Naive B cell (primary cell): Measurements from ENCODE around the gene GNG14. TPM values are rescaled to one million over a fixed set of nuclear protein-coding genes. Genes with fewer than 3 reads are reported as not detected.
"Not testable (repeated sequence)": the region's sequence is repeated elsewhere in the genome, so short reads cannot be mapped to it uniquely, and the experiment has no call there.

Experiments used
- ATAC-seq, 2 donors: fragments of 150-1000 bp; cut with Tn5 transposase; 2 replicates each; pipeline ENCODE4 v1.10.0; 2021; ENCODE audit warnings: low read depth in 2 of 2, mild to moderate bottlenecking in 2 of 2, moderate library complexity in 2 of 2
- DNase-seq: peaks from one replicate; pipeline ENCODE4 v3.0.0; 2022
- H3K27ac Mint-ChIP-seq, 6 donors: one replicate each; pipeline ENCODE4 v1.8.0; 2020 to 2022; ENCODE audit warnings: mild to moderate bottlenecking in 6 of 6, mixed read lengths in 6 of 6, moderate library complexity in 5 of 6, inconsistent platforms in 2 of 6
- H3K27me3 Mint-ChIP-seq, 3 donors: one replicate each; pipeline ENCODE4 v1.8.0; 2021 to 2022; ENCODE audit warnings: mixed read lengths in 3 of 3, mild to moderate bottlenecking in 1 of 3
- H3K36me3 Mint-ChIP-seq, 2 donors: one replicate each; pipeline ENCODE4 v1.8.0; 2020 to 2022; ENCODE audit warnings: mixed read lengths in 2 of 2, inconsistent platforms in 1 of 2, mild to moderate bottlenecking in 1 of 2
- H3K4me1 Mint-ChIP-seq, 3 donors: one replicate each; pipeline ENCODE4 v1.8.0; 2020 to 2022; ENCODE audit warnings: mixed read lengths in 3 of 3, inconsistent platforms in 1 of 3, mild to moderate bottlenecking in 1 of 3, moderate library complexity in 1 of 3
- H3K4me3 Mint-ChIP-seq, 8 donors: one replicate each; pipeline ENCODE4 v1.8.0; 2020 to 2022; ENCODE audit warnings: mild to moderate bottlenecking in 8 of 8, mixed read lengths in 8 of 8, moderate library complexity in 8 of 8, inconsistent platforms in 2 of 8
- H3K9me3 Mint-ChIP-seq, 7 donors: one replicate each; pipeline ENCODE4 v1.8.0; 2020 to 2022; ENCODE audit warnings: mixed read lengths in 7 of 7, mild to moderate bottlenecking in 5 of 7, inconsistent platforms in 2 of 7, moderate library complexity in 1 of 7
- polyA plus RNA-seq, 6 donors: library from polyadenylated mRNA; unstranded; fragments of 300-500 nt; fragmentation: Illumina TruSeq; gene quantifications; one replicate each; pipeline ENCODE4 v1.2.3, GENCODE V29; 2021; ENCODE audit warnings: low read depth in 6 of 6

The GNG14 gene
- polyA plus RNA-seq, 6 donors from 2014 or later: not detected

DNA sequence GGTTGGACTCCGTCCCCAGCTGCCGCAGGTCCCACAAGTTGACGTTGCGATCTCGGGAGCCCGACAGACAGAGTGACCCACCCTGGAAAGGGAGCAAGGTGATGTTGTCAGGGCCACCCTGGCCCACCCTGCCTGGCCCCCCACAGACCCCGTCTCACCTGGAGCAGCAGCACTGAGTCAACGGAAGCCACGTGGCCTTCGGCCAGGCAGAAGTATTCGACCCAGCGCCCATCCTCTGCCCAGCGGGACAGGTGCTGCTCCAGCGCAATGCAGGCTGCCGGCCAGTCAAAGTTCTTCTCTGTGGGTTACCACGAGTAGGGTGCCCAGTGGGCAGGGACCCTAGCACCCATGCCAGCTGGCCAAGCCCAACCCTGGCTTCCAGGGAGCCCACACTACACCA lies 6.8 kb downstream of the GNG14 start:
- Mint-ChIP-seq H3K4me3 (peak overlapping the region in 3 of 8 donors; percentile 16 to 95 (median 64)), H3K27ac (no peak overlapping the region), H3K9me3 (no peaks in the 10 kb centered on the region), H3K4me1 (peaks cover 4 to 12% (median 5%) of the 10 kb centered on the region in 3 donors), H3K36me3 (no peaks in the 10 kb centered on the region), H3K27me3 (no peaks in the 10 kb centered on the region)
- ATAC-seq (no peak), DNase-seq (no peak)

DNA sequence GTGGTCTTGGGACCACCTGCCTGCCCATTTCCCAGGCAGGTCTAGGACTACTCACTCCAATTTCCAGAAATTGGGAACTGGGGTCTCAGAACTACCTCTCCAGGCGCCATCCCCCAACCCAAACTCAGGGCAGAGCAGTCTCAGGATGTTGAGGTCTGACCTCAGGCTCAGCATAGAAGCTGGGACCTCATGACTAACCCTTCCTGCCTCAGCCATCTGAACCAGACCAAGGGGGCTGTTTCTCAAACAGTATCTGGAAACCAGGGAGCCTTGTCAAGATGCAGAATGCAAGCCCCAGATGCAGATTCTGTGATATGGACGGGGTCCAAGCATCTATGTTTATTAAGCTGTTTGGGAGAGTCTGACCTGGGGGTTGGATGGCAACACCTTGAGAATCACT lies 7.3 kb downstream of the GNG14 start:
- DNase-seq (no peak), ATAC-seq (no peak)
- Mint-ChIP-seq H3K4me1 (peaks cover 4 to 12% (median 5%) of the 10 kb centered on the region in 3 donors), H3K4me3 (peak overlapping the region in 7 of 8 donors; percentile 6 to 95 (median 64)), H3K27me3 (no peaks in the 10 kb centered on the region), H3K36me3 (no peaks in the 10 kb centered on the region), H3K27ac (no peak overlapping the region), H3K9me3 (no peaks in the 10 kb centered on the region)

DNA sequence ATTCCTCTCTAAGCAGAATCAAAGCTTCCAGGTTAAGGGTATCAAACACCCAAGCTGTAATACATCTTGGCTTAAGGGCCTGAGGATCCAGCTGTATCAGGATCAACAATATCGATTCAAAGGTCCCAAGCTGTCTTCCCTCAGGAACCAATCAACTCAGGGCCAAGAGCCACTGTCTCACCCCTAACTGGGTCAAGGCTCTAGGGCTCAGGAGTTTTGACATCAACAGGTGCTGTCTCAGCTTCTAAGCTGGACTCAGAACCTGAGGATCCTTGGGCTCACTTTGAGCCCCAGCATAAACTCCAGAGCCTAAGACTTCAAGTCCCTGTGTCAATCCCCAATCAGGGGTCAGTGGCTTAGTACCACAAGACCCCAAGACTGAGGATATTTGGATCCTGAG lies 7.7 kb downstream of the GNG14 start:
- Mint-ChIP-seq H3K4me1 (peaks cover 4 to 12% (median 5%) of the 10 kb centered on the region in 3 donors), H3K9me3 (no peaks in the 10 kb centered on the region), H3K27ac (peak overlapping the region in 3 of 6 donors; percentile 49 to 78 (median 70))

DNA sequence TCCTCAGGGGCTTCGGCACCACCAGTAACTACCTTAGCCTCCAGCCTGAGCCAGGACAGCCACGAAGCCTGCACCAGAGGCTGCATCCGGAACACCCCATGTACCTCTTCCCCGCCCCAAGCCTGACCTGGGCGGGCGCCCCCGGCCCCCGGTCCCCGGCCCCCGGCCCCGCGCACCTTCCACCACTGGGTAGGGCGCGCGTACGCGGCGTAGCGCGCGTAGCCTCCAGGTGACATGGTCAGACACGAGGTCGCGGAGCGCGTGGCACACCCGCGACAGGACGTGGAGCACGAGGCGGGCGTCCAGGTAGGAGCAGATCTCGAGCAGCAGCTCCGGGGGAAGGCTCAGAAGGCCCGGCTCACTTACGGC lies 8.2 kb downstream of the GNG14 start:
- ATAC-seq: peak in 1 of 2 donors; percentile 1
- DNase-seq: no peak
- no peaks in the 10 kb centered on the region for H3K36me3 Mint-ChIP-seq
- H3K27ac Mint-ChIP-seq: peak overlapping the region in 5 of 6 donors; percentile 49 to 97 (median 97)
- H3K4me1 Mint-ChIP-seq: peaks cover 4 to 12% (median 5%) of the 10 kb centered on the region in 3 donors
- no peaks in the 10 kb centered on the region for H3K27me3 Mint-ChIP-seq
- H3K4me3 Mint-ChIP-seq: peak overlapping the region; percentile 84 to 97 (median 94)
- H3K9me3 Mint-ChIP-seq: no peaks in the 10 kb centered on the region

More for the DNA sequence above, 7.7 kb downstream of the GNG14 start:
- Mint-ChIP-seq H3K27me3 (no peaks in the 10 kb centered on the region), H3K4me3 (peak overlapping the region; percentile 64 to 95 (median 90)), H3K36me3 (no peaks in the 10 kb centered on the region)
- no peak for DNase-seq
- ATAC-seq: no peak

DNA sequence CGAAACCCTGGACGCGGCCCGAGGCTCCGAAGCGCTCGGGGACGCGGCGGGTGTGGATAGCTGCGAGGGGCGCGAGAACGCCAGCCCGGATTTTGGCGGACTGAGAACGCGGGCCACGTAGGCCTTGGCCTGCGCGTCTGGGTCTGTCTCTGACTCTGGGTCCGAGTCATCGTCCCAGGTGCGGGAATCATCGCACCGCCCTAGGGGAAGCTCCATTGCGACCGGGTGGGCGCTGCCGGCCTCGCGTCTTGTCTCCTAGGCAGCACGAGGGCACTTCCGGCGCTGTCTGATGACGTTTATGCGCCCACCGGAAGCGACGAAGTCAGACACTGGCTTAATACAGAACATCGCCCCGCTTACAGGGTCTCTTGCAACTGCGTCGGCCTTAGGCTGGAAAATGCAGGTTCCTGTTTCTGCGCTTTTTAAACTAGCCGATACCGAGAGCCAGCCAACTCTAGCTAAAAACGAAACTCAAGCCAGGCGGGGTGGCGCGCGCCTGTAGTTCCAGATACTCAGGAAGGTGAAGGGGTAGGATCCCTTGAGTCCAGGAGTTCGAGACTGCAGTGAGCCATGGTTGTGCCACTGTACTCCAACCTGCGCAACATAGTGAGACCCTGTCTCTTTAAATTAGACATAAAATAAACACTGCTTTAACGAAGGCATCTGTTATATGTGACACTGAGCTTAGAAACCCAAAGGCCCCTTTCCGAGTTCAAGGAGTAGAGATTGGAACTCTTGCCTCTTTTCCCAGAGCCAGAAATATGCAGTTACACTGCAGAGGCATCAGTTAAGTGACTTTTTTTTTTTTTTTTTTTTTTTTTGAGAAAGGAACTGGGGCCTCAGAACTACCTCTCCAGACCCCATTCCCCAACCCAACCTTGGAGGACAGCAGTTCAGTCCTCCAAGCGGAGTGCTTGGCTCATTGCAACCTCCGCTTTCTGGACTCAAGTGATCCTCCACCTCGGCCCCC lies 8.9 kb downstream of the GNG14 start, which contains the start of gene FBXW9:
Gene FBXW9, minus strand, starts transcription at position 266 of the 970 bp plus-strand sequence. Its CDS starts 50 bp downstream, at position 216.
- no peaks in the 10 kb centered on the region for H3K9me3 Mint-ChIP-seq
- no peaks in the 10 kb centered on the region for H3K27me3 Mint-ChIP-seq
- peaks cover 4 to 12% (median 5%) of the 10 kb centered on the region in 3 donors for H3K4me1 Mint-ChIP-seq
- ATAC-seq: peak; percentile 93 to 95
- peak within 1 kb of the TSS; percentile 84 to 97 (median 94) for H3K4me3 Mint-ChIP-seq
- DNase-seq: peak; percentile 93
- peak within 1 kb of the TSS; percentile 94 to 98 (median 97) for H3K27ac Mint-ChIP-seq
- H3K36me3 Mint-ChIP-seq: no peaks in the 10 kb centered on the region

DNA sequence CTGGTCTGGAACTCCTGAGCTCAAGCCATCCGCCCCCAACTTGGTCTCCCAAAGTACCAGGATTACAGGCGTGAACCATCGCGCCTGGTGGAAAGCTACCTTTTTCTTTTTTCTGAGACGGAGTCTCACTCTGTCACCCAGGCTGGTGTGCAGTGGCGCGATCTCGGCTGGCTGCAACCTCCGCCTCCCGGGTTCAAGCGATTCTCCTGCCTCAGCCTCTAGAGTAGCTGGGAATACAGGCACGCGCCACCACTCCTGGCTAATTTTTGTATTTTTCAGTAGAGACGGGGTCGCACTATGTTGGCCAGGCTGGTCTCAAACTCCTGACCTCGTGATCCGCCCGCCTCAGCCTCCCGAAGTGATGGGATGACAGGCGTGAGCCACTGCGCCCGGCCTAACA lies 9.6 kb downstream of the GNG14 start:
- H3K4me3 Mint-ChIP-seq: peak overlapping the region; percentile 9 to 97 (median 41)
- not testable (repeated sequence) for H3K9me3 Mint-ChIP-seq, H3K36me3 Mint-ChIP-seq, H3K27me3 Mint-ChIP-seq, DNase-seq, ATAC-seq
- H3K4me1 Mint-ChIP-seq: peaks cover 4 to 12% (median 5%) of the 10 kb centered on the region in 3 donors
- H3K27ac Mint-ChIP-seq: peak overlapping the region in 5 of 6 donors; percentile 75 to 98 (median 96)

DNA sequence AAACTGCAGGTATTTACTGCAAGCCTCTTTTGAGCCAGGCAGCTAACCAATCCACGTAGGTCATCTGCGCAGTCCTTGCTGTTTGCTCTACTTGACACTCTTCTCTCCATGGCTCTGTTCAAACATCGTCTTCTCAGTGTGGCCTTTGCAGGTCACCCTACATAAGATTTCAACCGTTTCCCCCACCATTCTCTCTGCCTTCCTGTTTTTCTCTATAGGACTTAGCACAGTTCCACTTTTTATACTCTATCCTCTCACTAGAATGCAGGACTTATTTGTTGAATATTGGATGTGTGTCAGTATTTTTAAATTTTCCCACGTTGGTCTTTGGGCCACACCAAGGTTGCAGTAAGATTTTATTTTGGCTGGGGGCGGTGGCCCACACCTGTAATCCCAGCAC lies 10.3 kb downstream of the GNG14 start:
- peak overlapping the region; percentile 52 to 87 (median 74) for H3K4me3 Mint-ChIP-seq
- H3K27ac Mint-ChIP-seq: peak overlapping the region in 5 of 6 donors; percentile 41 to 98 (median 71)
- no peaks in the 10 kb centered on the region for H3K27me3 Mint-ChIP-seq
- peaks cover 4 to 12% (median 5%) of the 10 kb centered on the region in 3 donors for H3K4me1 Mint-ChIP-seq
- no peak for DNase-seq
- H3K36me3 Mint-ChIP-seq: peaks cover 0 to 2% of the 10 kb centered on the region in 2 donors
- H3K9me3 Mint-ChIP-seq: no peaks in the 10 kb centered on the region
- no peak for ATAC-seq

DNA sequence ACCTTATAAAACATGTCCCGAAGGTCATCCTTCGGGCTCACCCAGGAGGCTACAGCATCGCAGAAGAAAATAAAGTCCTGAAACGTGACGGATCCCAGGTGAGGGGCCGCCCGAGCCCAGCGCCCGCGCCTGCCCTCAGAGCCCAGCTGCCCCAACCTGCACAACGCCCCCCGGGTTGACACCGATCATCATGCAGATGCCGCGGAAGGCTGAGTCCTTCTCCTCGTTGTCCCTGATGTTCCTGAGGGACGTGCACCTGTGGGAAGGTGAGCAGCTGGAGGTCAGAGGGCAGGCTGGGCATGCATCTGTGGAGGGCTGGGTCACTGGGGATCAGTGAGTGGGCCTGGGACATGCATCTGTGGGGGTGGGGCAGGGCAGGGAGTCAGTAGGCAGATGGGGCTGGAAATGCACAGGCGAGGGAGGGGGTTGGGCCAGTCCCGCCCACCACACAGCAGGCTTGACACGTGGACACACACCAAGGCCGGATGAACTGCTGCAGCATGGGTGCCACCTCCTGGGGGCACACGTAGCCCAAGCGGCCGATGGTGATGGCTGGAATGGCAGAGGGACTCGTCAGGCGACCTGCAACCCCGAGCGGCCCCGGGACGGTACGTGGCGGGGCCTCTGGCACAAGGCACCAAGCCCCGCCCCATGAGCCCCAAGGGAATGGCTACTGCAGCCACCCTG lies 13.9 kb downstream of the GNG14 start:
- Mint-ChIP-seq H3K27me3 (no peaks in the 10 kb centered on the region), H3K4me1 (peaks cover 1 to 4% (median 4%) of the 10 kb centered on the region in 3 donors), H3K36me3 (peaks cover 0 to 10% of the 10 kb centered on the region in 2 donors), H3K9me3 (no peaks in the 10 kb centered on the region), H3K27ac (no peak overlapping the region), H3K4me3 (peak overlapping the region in 2 of 8 donors; percentile 37 to 61)
- ATAC-seq (no peak), DNase-seq (no peak)

DNA sequence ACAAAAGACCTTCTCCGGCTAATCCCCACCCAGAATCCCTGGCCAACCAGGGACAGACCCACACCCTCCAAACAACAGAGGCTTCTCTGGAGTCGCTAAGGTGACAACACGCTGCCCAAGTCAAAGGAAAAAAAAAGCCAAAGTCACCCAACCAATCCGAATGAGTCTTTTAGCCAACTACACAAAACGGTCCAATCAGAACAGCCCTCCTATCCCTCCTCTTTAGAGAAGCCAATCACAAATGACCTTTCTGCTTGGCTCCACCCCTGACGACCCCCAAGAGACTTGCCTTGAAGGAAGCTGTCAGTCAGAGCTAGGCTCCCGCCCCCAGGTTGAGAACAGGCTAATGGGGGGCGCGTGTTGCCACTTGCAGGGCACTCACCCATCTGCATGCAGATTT lies 15.2 kb downstream of the GNG14 start:
- Mint-ChIP-seq H3K36me3 (peaks cover 0 to 10% of the 10 kb centered on the region in 2 donors), H3K27ac (peak overlapping the region in 1 of 6 donors; percentile 44), H3K4me1 (peaks cover 0 to 3% (median 2%) of the 10 kb centered on the region in 3 donors), H3K4me3 (no peak overlapping the region), H3K9me3 (no peaks in the 10 kb centered on the region), H3K27me3 (no peaks in the 10 kb centered on the region)
- ATAC-seq (peak in 1 of 2 donors; percentile 45), DNase-seq (no peak)

DNA sequence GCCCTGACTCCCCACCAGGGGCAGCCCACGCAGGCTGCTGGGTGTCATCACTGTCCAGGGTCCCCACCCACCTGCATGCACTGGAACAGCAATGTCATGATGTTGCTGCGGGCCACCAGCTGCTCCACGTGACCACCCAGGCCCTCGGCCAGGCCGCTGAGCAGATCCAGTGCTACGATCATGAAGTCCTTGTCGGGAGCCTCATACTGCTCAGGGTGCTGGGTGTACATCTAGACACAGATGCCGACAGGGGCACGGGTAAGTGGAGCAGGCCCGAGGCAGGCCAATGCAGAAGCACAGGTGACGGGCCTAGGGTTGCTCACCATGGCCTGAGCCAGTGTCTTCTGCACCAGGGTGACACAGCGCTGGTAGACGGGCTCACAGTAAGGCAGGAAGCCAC lies 17.4 kb downstream of the GNG14 start:
- Mint-ChIP-seq H3K27me3 (no peaks in the 10 kb centered on the region), H3K4me1 (no peaks in the 10 kb centered on the region), H3K4me3 (no peak overlapping the region), H3K9me3 (no peaks in the 10 kb centered on the region), H3K27ac (peak overlapping the region in 1 of 6 donors; percentile 37), H3K36me3 (peaks cover 0 to 10% of the 10 kb centered on the region in 2 donors)
- ATAC-seq (no peak), DNase-seq (no peak)

DNA sequence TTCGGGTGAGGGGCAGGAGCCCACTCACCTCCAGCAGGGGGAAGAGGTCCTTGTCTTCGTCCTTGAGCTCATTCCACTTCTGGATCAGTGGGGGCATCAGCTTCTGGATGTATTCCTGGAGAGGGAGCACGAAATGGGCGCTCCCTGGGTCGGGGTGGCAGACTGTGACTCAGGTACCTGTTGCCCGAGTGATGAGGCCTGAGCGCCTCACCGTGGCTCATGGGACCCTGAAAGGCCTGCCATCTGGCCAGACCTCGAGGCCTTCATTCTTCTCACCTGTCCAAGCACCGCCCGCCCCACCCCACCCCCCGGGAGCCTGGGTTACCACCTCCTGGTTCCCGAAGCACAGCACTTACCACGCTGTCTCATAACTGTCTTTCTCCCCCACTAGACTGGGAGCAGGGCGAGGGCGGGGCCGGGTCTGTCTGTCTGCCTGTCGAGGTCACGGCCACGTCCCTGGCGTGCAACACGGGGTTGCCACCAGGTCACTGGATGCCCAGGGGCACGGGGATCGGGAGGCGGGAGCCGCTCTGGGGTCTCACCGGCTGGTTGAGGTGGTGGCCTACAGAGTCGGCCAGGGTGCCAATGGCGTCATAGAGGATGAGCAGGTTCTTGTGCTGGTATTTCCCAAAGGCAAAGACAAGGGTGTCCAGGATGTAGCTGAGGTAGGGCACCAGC lies 18.0 kb downstream of the GNG14 start:
- Mint-ChIP-seq H3K4me1 (no peaks in the 10 kb centered on the region), H3K36me3 (peaks cover 0 to 16% of the 10 kb centered on the region in 2 donors), H3K27me3 (no peaks in the 10 kb centered on the region), H3K9me3 (no peaks in the 10 kb centered on the region), H3K4me3 (no peak overlapping the region), H3K27ac (no peak overlapping the region)
- ATAC-seq (no peak), DNase-seq (no peak)

DNA sequence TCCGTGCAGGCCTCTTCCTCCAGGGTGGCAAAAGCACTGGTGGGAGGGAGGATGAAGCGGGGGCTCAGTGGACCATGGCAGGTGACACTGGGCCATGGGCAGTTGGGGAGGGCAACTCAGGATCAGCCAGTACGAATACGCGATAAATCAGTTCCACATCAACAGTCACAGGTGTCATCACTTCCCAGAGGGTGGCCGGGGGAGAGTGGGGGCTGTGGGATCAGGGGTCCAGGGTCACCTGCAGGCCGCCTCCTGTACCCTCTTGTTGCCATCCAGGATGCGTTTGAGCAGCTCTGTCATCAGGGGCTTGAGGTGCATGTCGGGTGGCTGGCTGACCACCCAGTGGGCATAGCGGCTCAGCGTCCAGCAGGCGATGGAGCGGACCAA lies 18.5 kb downstream of the GNG14 start:
- peaks cover 0 to 16% of the 10 kb centered on the region in 2 donors for H3K36me3 Mint-ChIP-seq
- H3K9me3 Mint-ChIP-seq: no peaks in the 10 kb centered on the region
- H3K27me3 Mint-ChIP-seq: no peaks in the 10 kb centered on the region
- DNase-seq (no peak), ATAC-seq (no peak)
- H3K27ac Mint-ChIP-seq: no peak overlapping the region
- no peak overlapping the region for H3K4me3 Mint-ChIP-seq
- no peaks in the 10 kb centered on the region for H3K4me1 Mint-ChIP-seq

DNA sequence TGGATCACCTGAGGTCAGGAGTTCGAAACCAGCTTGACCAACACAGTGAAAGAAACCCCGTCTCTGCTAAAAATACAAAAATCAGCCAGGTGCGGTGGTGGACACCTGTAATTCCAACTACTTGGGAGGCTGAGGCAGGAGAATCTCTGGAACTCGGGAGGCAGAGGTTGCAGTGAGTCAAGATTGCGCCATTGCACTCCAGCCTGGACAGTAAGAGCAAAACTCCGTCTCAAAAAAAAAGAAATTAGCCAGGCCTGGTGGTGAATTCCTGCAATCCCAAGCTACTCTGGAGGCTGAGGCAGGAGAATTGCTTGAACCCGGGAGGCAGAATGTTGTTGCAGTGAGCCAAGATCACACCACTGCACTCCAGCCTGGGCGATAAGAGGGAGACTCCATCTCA lies 20.8 kb downstream of the GNG14 start:
- H3K36me3 Mint-ChIP-seq: peaks cover 0 to 9% of the 10 kb centered on the region in 2 donors
- H3K9me3 Mint-ChIP-seq: no peaks in the 10 kb centered on the region
- no peak for DNase-seq
- H3K27me3 Mint-ChIP-seq: no peaks in the 10 kb centered on the region
- H3K4me1 Mint-ChIP-seq: no peaks in the 10 kb centered on the region
- no peak overlapping the region for H3K4me3 Mint-ChIP-seq
- ATAC-seq: no peak
- no peak overlapping the region for H3K27ac Mint-ChIP-seq
